ENCODE results near the gene PLD6.

Gene PLD6

DNA sequence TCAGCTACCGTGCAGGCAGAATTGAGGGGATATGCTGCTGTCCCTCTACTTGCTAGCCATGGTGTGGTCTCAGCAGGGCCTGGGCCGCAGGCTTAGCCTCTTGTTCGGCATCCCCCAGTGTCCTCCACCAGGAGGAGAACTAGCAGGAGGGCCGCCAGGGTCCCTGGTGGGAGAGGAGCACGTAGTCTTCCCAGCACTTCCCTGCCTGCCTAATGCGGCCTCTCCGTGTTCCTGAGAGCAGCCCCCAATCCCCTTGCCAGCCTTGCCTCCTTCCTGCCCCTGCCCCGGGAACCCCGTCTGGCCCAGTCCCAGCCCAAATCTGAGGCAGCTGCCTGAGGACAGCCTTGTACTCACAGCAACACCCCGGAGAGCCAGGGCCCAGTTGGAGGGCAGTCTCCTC, 38.1 kb downstream of the PLD6 start:
- no peak for DNase-seq (ENCODE audit: insufficient read length, low spot score)
- FAIRE-seq, result no peak

GRCh38 chr17:17167356-17167755, 38.8 kb downstream of the PLD6 start:
- no peak for FAIRE-seq
- TF ChIP-seq, protein P1, sequence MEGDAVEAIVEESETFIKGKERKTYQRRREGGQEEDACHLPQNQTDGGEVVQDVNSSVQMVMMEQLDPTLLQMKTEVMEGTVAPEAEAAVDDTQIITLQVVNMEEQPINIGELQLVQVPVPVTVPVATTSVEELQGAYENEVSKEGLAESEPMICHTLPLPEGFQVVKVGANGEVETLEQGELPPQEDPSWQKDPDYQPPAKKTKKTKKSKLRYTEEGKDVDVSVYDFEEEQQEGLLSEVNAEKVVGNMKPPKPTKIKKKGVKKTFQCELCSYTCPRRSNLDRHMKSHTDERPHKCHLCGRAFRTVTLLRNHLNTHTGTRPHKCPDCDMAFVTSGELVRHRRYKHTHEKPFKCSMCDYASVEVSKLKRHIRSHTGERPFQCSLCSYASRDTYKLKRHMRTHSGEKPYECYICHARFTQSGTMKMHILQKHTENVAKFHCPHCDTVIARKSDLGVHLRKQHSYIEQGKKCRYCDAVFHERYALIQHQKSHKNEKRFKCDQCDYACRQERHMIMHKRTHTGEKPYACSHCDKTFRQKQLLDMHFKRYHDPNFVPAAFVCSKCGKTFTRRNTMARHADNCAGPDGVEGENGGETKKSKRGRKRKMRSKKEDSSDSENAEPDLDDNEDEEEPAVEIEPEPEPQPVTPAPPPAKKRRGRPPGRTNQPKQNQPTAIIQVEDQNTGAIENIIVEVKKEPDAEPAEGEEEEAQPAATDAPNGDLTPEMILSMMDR (IDR thresholded peaks at IDR 0.05; ENCODE audit: insufficient read depth, missing control alignments), result no peak
- no peak for DNase-seq (ENCODE audit: insufficient read length, low spot score)

More for the DNA sequence above, 38.1 kb downstream of the PLD6 start:
- TF ChIP-seq, protein P1 (IDR thresholded peaks at IDR 0.05; ENCODE audit: insufficient read depth, missing control alignments), result no peak

GRCh38 chr17:17166446-17166845, 39.7 kb downstream of the PLD6 start:
- TF ChIP-seq, protein P1 (IDR thresholded peaks at IDR 0.05; ENCODE audit: insufficient read depth, missing control alignments), result no peak
- DNase-seq (ENCODE audit: insufficient read length, low spot score) (no peak), FAIRE-seq (no peak)

DNA sequence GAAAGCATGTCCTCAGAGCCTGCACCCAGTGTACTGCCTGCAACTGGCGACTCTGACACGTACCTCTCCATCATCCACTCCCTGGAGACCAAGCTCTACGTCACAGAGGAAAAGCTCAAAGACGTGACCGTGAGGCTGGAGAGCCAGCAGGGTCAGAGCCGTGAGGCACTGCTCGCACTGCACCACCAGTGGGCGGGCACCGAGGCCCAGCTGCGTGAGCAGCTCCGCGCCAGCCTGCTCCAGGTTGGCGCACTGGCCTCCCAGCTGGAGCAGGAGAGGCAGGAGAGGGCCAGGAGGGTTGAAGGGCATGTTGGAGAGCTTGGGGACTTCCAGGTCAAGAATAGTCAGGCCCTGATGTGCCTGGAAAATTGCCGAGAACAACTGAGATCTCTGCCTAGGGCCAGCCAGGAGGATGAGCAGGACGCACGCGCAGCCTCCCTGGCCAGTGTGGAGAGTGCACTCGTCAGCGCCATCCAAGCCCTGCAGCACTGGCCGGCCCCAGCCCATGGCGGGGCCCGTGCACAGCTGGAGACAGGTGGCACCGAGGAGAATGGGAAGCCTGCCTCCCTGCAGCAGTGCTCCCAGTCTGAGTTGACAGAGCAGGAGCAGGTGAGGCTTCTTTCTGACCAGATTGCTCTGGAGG, 40.3 kb downstream of the PLD6 start:
- FAIRE-seq (no peak), DNase-seq (ENCODE audit: insufficient read length, low spot score) (no peak)
- TF ChIP-seq, protein P1 (IDR thresholded peaks at IDR 0.05; ENCODE audit: insufficient read depth, missing control alignments), result no peak

DNA sequence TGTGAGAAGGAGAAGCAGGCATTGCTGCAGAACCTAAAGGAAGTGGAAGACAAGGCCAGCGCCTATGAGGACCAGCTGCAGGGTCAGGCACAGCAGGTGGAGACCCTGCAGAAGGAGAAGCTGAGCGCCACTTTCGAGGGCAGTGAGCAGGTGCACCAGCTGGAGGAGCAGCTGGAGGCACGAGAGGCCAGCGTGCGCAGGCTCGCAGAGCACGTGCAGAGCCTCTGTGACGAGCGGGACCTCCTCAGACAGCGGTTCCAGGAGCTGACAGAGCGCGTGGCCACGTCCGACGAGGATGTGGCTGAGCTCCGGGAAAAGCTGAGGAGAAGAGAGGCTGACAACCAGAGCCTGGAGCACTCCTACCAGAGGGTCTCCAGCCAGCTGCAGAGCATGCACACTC, 41.5 kb downstream of the PLD6 start:
- TF ChIP-seq, protein P1 (IDR thresholded peaks at IDR 0.05; ENCODE audit: insufficient read depth, missing control alignments), result no peak
- FAIRE-seq (no peak), DNase-seq (ENCODE audit: insufficient read length, low spot score) (no peak)

DNA sequence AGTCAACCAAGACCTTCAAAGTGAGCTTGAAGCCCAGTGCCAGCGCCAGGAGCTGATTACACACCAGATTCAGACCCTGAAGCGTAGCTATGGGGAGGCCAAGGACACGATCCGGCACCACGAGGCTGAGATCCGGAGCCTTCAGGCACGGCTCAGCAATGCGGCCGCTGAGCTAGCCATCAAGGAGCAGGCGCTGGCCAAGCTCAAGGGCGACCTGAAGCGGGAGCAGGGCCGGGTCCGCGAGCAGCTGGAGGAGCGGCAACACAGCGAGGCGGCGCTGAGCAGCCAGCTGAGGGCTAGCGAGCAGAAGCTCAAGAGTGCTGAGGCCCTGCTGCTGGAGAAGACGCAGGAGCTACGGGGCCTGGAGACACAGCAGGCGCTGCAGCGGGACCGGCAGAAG, 42.0 kb downstream of the PLD6 start:
- FAIRE-seq (no peak), DNase-seq (ENCODE audit: insufficient read length, low spot score) (no peak)
- TF ChIP-seq, protein P1 (IDR thresholded peaks at IDR 0.05; ENCODE audit: insufficient read depth, missing control alignments), result no peak

- TF ChIP-seq, protein P1 (IDR thresholded peaks at IDR 0.05; ENCODE audit: insufficient read depth, missing control alignments), result no peak
- no peak for DNase-seq (ENCODE audit: insufficient read length, low spot score)
- no peak for FAIRE-seq
Measured at GRCh38 chr17:17161759-17162158, 44.4 kb downstream of the PLD6 start.
